ENCODE measurements around the gene PIGU. TPM values are rescaled to one million over a fixed set of nuclear protein-coding genes. Genes with fewer than 3 reads are reported as not detected.

PIGU gene
- total and polyA plus RNA-seq, 2 donors (not counting 3 experiments of a cell fraction or from before 2014, with no cell fraction given), result 20.3 to 81.8 TPM

DNA sequence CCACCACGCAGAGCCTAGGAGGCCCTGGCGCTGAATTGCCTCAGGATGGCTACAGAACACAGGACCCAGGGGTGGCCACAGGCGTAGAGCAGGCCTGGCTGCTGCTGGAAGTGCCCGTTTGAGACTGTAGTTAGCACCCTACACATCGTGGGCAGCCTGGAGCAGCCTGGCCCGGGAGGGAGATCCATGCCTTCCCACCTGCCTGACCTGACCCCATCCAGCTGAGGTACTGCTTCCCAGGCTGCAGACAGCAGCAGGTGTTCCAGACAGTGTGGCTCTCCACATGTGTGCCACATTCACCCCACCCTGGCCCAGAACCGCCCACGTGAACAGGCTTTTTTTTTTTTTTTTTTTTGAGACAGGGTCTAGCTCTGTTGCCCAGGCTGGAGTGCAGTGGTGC lies 139.2 kb downstream of the PIGU start:
- no peak for FAIRE-seq
- no peaks in the 10 kb centered on the region for H3K27me3 ChIP-seq (ENCODE audit: control insufficient read depth in 2 of 2, insufficient read depth in 2 of 2, low read length in 2 of 2)
- H3K4me1 ChIP-seq (ENCODE audit: control insufficient read depth, extremely low read depth, insufficient read depth, low read length), result no peaks in the 10 kb centered on the region
- H3K27ac ChIP-seq (ENCODE audit: insufficient read depth, low read depth, low read length), result no peak overlapping the region
- dilution Hi-C loops (cut with MboI; ENCODE audit: extremely low pct_ligation_motif_present, low sequenced_read_pairs) (no loop called here), intact Hi-C loops (cut with micrococcal nuclease) (loop anchor here (1.0 kb wide), 2 partner anchors 171 to 231 kb away; no protein-coding TSS in a partner anchor)
- ChIA-PET POLR2A (no interaction called here), CTCF (interaction anchor here (0.5 to 5.6 kb wide), 17 partner anchors 10 to 347 kb away, joined by 3 to 53 read pairs (median 4); partner anchors contain the start of genes DYNLRB1 and MAP1LC3A)
- no peaks in the 10 kb centered on the region for H4K20me1 ChIP-seq (replicated peaks; ENCODE audit: control insufficient read depth, extremely low read depth, insufficient read depth, low read length)
- H3K4me3 ChIP-seq (replicated peaks in 1 of 3; ENCODE audit: insufficient read depth in 1 of 3, low read depth in 1 of 3, low read length in 3 of 3), result no peak overlapping the region
- no peaks in the 10 kb centered on the region for H3K9me1 ChIP-seq (replicated peaks; ENCODE audit: control insufficient read depth, extremely low read depth, insufficient read depth, low read length)
- peaks cover 2% of the 10 kb centered on the region for H3K79me2 ChIP-seq (ENCODE audit: control insufficient read depth, insufficient read depth, low read length)
- peaks cover 15 to 47% of the 10 kb centered on the region in 2 experiments for H3K36me3 ChIP-seq (ENCODE audit: control insufficient read depth in 2 of 2, extremely low read depth in 1 of 2, insufficient read depth in 2 of 2, low read length in 2 of 2)
- BruUV-seq (replicated peaks), result no TSS peak
- TF ChIP-seq, protein P1, sequence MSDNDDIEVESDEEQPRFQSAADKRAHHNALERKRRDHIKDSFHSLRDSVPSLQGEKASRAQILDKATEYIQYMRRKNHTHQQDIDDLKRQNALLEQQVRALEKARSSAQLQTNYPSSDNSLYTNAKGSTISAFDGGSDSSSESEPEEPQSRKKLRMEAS (IDR thresholded peaks at IDR 0.05; ENCODE audit: insufficient read depth, insufficient read length), result no peak
- TF ChIP-seq GATA2 (IDR thresholded peaks at IDR 0.05; ENCODE audit: insufficient read depth, insufficient read length, low read depth, low read length), result no peak
- no peak for TF ChIP-seq POLR2AphosphoS5 (IDR thresholded peaks at IDR 0.05; ENCODE audit: insufficient read depth, low read depth, low read length)
- no peak for TF ChIP-seq JUN (IDR thresholded peaks at IDR 0.05; ENCODE audit: borderline replicate concordance, insufficient read depth, insufficient read length, low read depth)
- TF ChIP-seq EZH2 (IDR thresholded peaks at IDR 0.05; ENCODE audit: borderline replicate concordance, low read depth, low read length, severe bottlenecking), result no peak
- no peak for TF ChIP-seq FOS (IDR thresholded peaks at IDR 0.05; ENCODE audit: borderline replicate concordance, insufficient read depth, low read length)
- no peak for TF ChIP-seq MYC (IDR thresholded peaks at IDR 0.05; ENCODE audit: low read depth, low read length)
- TF ChIP-seq, protein P2, sequence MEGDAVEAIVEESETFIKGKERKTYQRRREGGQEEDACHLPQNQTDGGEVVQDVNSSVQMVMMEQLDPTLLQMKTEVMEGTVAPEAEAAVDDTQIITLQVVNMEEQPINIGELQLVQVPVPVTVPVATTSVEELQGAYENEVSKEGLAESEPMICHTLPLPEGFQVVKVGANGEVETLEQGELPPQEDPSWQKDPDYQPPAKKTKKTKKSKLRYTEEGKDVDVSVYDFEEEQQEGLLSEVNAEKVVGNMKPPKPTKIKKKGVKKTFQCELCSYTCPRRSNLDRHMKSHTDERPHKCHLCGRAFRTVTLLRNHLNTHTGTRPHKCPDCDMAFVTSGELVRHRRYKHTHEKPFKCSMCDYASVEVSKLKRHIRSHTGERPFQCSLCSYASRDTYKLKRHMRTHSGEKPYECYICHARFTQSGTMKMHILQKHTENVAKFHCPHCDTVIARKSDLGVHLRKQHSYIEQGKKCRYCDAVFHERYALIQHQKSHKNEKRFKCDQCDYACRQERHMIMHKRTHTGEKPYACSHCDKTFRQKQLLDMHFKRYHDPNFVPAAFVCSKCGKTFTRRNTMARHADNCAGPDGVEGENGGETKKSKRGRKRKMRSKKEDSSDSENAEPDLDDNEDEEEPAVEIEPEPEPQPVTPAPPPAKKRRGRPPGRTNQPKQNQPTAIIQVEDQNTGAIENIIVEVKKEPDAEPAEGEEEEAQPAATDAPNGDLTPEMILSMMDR (IDR thresholded peaks at IDR 0.05; ENCODE audit: extremely low read depth in 1 of 2, insufficient read depth in 1 of 2, low read depth in 1 of 2, low read length in 2 of 2), result no peak
- no peak for TF ChIP-seq POLR2A (IDR thresholded peaks at IDR 0.05; ENCODE audit: low read depth, low read length)
- H2AFZ ChIP-seq (ENCODE audit: low read depth, low read length), result no peak overlapping the region
- no peak overlapping the region for H3K4me2 ChIP-seq (ENCODE audit: insufficient read depth, low read length)
- DNase-seq (ENCODE audit: low read depth, low spot score), result no peak
- no peak overlapping the region for H3K9ac ChIP-seq (replicated peaks; ENCODE audit: extremely low read depth, insufficient read depth, low read length)
- H3K9me3 ChIP-seq (replicated peaks; ENCODE audit: control insufficient read depth, insufficient read depth, low read length), result no peaks in the 10 kb centered on the region

Data from endothelial cell of umbilical vein (primary cell).